HepG2 (cell line): ENCODE measurements around the gene HNRNPR. TPM values are rescaled to one million over a fixed set of nuclear protein-coding genes. Genes with fewer than 3 reads are reported as not detected.

Experiments used
- ASH2L ChIP-seq: fragments of 300-600, 200-600 bp; sonication (generic); IDR thresholded peaks from 2 replicates; pipeline ENCODE4 v1.7.0; 2017; ENCODE audit warnings: low read depth, mild to moderate bottlenecking, moderate library complexity, mixed read lengths, low read length; ENCODE audit not compliant: insufficient read length
- ATF5 ChIP-seq: sonication (generic); formaldehyde crosslinking; IDR thresholded peaks from 2 replicates; pipeline ENCODE4 v1.4.0; 2020; ENCODE audit warnings: mild to moderate bottlenecking, low read depth, missing genetic modification reagents
- E2F2 ChIP-seq: sonication (generic); formaldehyde crosslinking; IDR thresholded peaks from 2 replicates; pipeline ENCODE4 v1.4.0; 2020; ENCODE audit warnings: missing genetic modification reagents, borderline replicate concordance
- MAFK ChIP-seq, 2 experiments: IDR thresholded peaks in 1 of 2; conservative IDR thresholded peaks in 1 of 2; 2 replicates each; pipeline ENCODE4 v1.6.1; 2011; ENCODE audit warnings: improper control_type of control experiment in 2 of 2, low read length in 2 of 2
- NR2C2 ChIP-seq: sonication (generic); formaldehyde crosslinking; IDR thresholded peaks from 2 replicates; pipeline ENCODE4 v1.4.0; 2020; ENCODE audit warnings: missing genetic modification reagents, mild to moderate bottlenecking, moderate library complexity, borderline replicate concordance
- TOPORS ChIP-seq: sonication (generic); formaldehyde crosslinking; IDR thresholded peaks from 2 replicates; pipeline ENCODE4 v1.8.0; 2023; ENCODE audit warnings: mild to moderate bottlenecking, missing genetic modification reagents
- ZBTB44 ChIP-seq: sonication (generic); formaldehyde crosslinking; IDR thresholded peaks from 2 replicates; pipeline ENCODE4 v1.4.0; 2020; ENCODE audit warnings: missing genetic modification reagents
- ZBTB8A ChIP-seq: sonication (generic); formaldehyde crosslinking; IDR thresholded peaks from 2 replicates; pipeline ENCODE4 v1.4.0; 2020; ENCODE audit warnings: mild to moderate bottlenecking, low read depth, missing genetic modification reagents, borderline replicate concordance
- ZNF20 ChIP-seq: sonication (generic); formaldehyde crosslinking; IDR thresholded peaks from 2 replicates; pipeline ENCODE4 v1.4.0; 2020; ENCODE audit warnings: mild to moderate bottlenecking, moderate library complexity, missing genetic modification reagents
- ZNF776 ChIP-seq: sonication (generic); formaldehyde crosslinking; IDR thresholded peaks from 2 replicates; pipeline ENCODE4 v1.4.0; 2020; ENCODE audit warnings: mild to moderate bottlenecking, missing genetic modification reagents
- ZNF841 ChIP-seq: sonication (generic); formaldehyde crosslinking; IDR thresholded peaks from 2 replicates; pipeline ENCODE4 v1.8.1; 2023; ENCODE audit warnings: missing genetic modification reagents, borderline replicate concordance
- ZNF891 ChIP-seq: sonication (generic); formaldehyde crosslinking; IDR thresholded peaks from 2 replicates; pipeline ENCODE4 v1.5.0; 2020; ENCODE audit warnings: mild to moderate bottlenecking, missing genetic modification reagents
- polyA plus RNA-seq, 8 experiments: library from polyadenylated mRNA; depleted of rRNA in 3 of 8; stranded (reverse) in 7 of 8; unstranded in 1 of 8; fragments of >200 nt; fragmentation: Illumina TruSeq in 4 of 8; extraction: Trizol in 4 of 8; gene quantifications; 2 replicates each; pipeline versions ENCODE4 v1.2.1 to v1.2.3, GENCODE V29; 2011 to 2016; ENCODE audit warnings: low read depth in 4 of 8, missing spikeins in 1 of 8, mixed read lengths in 1 of 8; ENCODE audit not compliant: insufficient read depth in 1 of 8
- total RNA-seq, 5 experiments: library from RNA; depleted of rRNA; stranded (reverse); fragments of >200 nt; fragmentation: Illumina TruSeq; extraction: Trizol; gene quantifications; 2 replicates each; pipeline ENCODE4 v1.2.3, GENCODE V29; 2016; ENCODE audit warnings: low read depth in 1 of 5
- TF ChIP-seq, protein P1 (sequence below): sonication (generic); formaldehyde crosslinking; IDR thresholded peaks from 2 replicates; pipeline ENCODE4 v1.4.0; 2020; ENCODE audit warnings: missing genetic modification reagents

The HNRNPR gene
- total and polyA plus RNA-seq, 2 of the 13 experiments (the other 11 are each of a cell fraction or from before 2014, with no cell fraction given), result 133 to 216 TPM

DNA sequence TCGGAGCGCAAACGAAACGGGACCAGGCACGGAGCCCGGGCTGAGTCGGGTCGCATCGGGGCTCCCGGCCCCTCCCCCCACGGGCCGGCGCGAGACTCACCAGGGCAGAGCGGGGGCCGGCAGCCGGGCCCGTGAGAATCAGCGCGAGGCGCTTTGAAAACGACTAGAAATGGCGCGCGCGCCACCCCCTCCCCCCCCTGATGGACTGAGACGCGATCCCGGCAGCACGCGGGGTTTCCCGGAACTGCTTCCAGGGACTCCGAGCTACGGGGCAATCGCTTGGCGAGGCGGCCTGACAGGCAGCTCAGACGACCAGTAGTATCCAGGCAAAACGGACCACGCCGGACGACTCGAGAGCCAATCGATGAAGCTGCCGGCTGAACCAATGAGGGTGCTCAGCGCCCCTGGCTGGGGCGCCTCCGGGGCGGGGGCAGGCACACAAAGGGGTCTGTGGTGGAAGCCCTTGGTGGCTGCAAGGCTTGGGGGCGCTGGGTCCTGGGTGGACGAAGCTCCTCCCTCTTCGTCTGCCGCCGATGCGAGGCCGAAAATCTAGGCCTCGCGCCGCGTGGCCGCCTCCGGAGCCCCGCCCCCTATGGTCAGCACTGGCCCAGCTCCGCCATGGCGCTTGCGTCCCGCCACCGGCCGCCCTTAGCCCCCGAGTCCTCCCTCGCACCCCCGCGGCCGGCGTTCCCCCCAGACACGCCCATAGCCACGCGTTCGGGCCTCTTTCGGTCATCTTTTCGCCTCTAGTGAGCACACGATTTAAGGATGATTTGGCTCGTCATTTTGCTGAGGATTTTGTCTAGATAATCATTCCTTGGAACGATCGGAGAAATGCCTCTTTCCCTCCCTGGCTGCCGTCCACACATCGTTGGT, at the start of gene HNRNPR (continued):
- TF ChIP-seq, protein P1, sequence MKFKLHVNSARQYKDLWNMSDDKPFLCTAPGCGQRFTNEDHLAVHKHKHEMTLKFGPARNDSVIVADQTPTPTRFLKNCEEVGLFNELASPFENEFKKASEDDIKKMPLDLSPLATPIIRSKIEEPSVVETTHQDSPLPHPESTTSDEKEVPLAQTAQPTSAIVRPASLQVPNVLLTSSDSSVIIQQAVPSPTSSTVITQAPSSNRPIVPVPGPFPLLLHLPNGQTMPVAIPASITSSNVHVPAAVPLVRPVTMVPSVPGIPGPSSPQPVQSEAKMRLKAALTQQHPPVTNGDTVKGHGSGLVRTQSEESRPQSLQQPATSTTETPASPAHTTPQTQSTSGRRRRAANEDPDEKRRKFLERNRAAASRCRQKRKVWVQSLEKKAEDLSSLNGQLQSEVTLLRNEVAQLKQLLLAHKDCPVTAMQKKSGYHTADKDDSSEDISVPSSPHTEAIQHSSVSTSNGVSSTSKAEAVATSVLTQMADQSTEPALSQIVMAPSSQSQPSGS (CRISPR knock-in tag), result 0 out of 2 replicates have a peak, but pooled peaks have one; percentile 8
- TF ChIP-seq E2F2 (CRISPR knock-in tag) (no peak), ATF5 (CRISPR knock-in tag) (no peak), ASH2L (peak; percentile 81), ZNF20 (CRISPR knock-in tag) (peak; percentile 33; the same call in 1 of the 2 replicates), TOPORS (CRISPR knock-in tag) (peak; percentile 77; the same call in 1 of the 2 replicates), ZBTB8A (CRISPR knock-in tag) (peak; percentile 69; the same call in 1 of the 2 replicates), ZBTB44 (CRISPR knock-in tag) (no peak), ZNF891 (CRISPR knock-in tag) (no peak), ZNF841 (CRISPR knock-in tag) (no peak), NR2C2 (CRISPR knock-in tag) (peak; percentile 78), MAFK (conservative IDR thresholded peaks at IDR 0.05 in 1 of 2, IDR thresholded peaks at IDR 0.05 in 1 of 2; ENCODE audit: low read length in 2 of 2) (0 out of 4 replicates have a peak, but pooled peaks of 1 of the 2 experiments have one; percentile 20), ZNF776 (CRISPR knock-in tag) (peak; percentile 57; the same call in 1 of the 2 replicates)
